Measurements from ENCODE around the gene GPR137C.

- TF ChIP-seq EZH2 (IDR thresholded peaks at IDR 0.05; ENCODE audit: low read depth) (no peak), CTCF (conservative IDR thresholded peaks at IDR 0.05) (no peak)
Measured at GRCh38 chr14:52661314-52661713, 108.7 kb downstream of the GPR137C start.

All from PC-9 (cell line).